Left ventricle myocardium inferior (tissue), 1 donor: Measurements from ENCODE around the gene OR2H1. TPM values are rescaled to one million over a fixed set of nuclear protein-coding genes. Genes with fewer than 3 reads are reported as not detected.

Experiments
- DNase-seq: peaks from one replicate; pipeline ENCODE4 v3.0.0-alpha.2; 2020
- H3K27ac ChIP-seq: fragments of 200-600 bp; replicated peaks from 2 replicates; pipeline ENCODE4 v1.8.0; 2021
- H3K27me3 ChIP-seq: fragments of 200-600 bp; 2 replicates; pipeline ENCODE4 v1.8.0; 2021; ENCODE audit warnings: low read depth
- H3K36me3 ChIP-seq: fragments of 200-600 bp; 2 replicates; pipeline ENCODE4 v1.8.0; 2021
- H3K4me1 ChIP-seq: fragments of 200-600 bp; 2 replicates; pipeline ENCODE4 v1.8.0; 2021
- H3K4me3 ChIP-seq: fragments of 200-600 bp; 2 replicates; pipeline ENCODE4 v1.8.0; 2021; ENCODE audit warnings: mild to moderate bottlenecking, moderate library complexity
- H3K9me3 ChIP-seq: fragments of 200-600 bp; replicated peaks from 2 replicates; pipeline ENCODE4 v1.8.0; 2021
- CTCF ChIP-seq: fragments of 200-600 bp; IDR thresholded peaks from 2 replicates; pipeline ENCODE4 v1.8.0; 2021; ENCODE audit warnings: antibody characterized with exemption, mild to moderate bottlenecking, borderline replicate concordance
- intact Hi-C: fragments of 100-400 bp; cut with micrococcal nuclease; formaldehyde crosslinking; loops from one replicate; pipeline ENCODE4 v1.11.0; 2022
- total RNA-seq: library from RNA; stranded (reverse); fragmentation: NEBNext Ultra II Directional; extraction: Animal tissue kit (Norgen Biotek cat#: 25700); gene quantifications from one replicate; pipeline ENCODE4 v1.2.1, GENCODE V29; 2021
- donor health status: DM: no; HTN: yes; CAD: no; lungs with severe emphysema.

The OR2H1 gene
- total RNA-seq, 1 donor from 2014 or later, result not detected

DNA sequence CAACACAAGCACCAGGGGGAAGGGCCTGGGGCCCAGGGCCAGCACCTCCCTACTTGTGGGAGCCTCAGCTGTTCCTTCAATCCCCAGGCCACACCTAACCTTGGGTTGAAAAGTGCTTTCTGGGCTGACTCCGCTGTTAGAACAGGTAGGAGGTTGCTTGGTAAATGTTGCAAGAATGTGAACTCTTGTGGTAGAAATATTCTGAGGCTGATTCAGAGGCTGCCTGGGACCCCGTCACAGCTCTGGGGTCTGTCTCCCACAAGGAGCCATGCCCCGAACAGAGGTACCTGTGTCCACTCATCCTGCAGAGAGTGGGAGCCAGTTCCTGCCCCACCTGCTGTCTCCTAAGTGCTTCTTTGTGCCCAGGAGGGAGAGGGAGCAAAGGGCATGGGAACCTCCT, 45.2 kb downstream of the OR2H1 start:
- intact Hi-C loops, result no loop called here
- no peak overlapping the region for H3K4me3 ChIP-seq
- DNase-seq, result no peak
- H3K4me1 ChIP-seq, result no peaks in the 10 kb centered on the region
- TF ChIP-seq CTCF, result no peak
- H3K9me3 ChIP-seq, result no peaks in the 10 kb centered on the region
- H3K27ac ChIP-seq, result no peak overlapping the region
- H3K36me3 ChIP-seq, result no peaks in the 10 kb centered on the region
- H3K27me3 ChIP-seq, result peaks cover 72% of the 10 kb centered on the region

DNA sequence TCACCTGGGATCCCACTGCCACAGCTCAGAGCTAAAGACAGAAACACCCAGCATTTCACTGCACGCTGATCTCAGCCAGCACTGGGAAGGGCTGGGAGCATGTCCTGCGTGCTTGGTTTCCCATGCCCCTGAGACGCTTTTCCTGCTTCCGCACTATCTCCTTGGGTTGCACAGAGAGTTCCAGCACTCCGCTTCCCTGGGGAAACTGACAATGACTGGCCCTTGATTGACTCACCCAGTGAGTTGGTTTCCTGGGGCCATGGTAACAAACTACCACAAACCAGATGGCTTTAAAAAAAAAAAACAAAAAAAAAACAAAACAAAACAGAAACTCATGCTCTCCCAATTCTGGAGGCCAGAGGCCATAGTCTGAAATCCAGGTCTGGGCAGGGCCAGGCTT, 45.6 kb downstream of the OR2H1 start:
- H3K27me3 ChIP-seq, result peaks cover 70% of the 10 kb centered on the region
- no peak overlapping the region for H3K27ac ChIP-seq
- intact Hi-C loops, result no loop called here
- no peak overlapping the region for H3K4me3 ChIP-seq
- H3K36me3 ChIP-seq, result no peaks in the 10 kb centered on the region
- no peak for DNase-seq
- no peaks in the 10 kb centered on the region for H3K9me3 ChIP-seq
- no peaks in the 10 kb centered on the region for H3K4me1 ChIP-seq
- TF ChIP-seq CTCF, result no peak

- no peaks in the 10 kb centered on the region for H3K36me3 ChIP-seq
- no peak for TF ChIP-seq CTCF
- no peak overlapping the region for H3K4me3 ChIP-seq
- DNase-seq, result no peak
- no peaks in the 10 kb centered on the region for H3K9me3 ChIP-seq
- no peaks in the 10 kb centered on the region for H3K4me1 ChIP-seq
- peaks cover 64% of the 10 kb centered on the region for H3K27me3 ChIP-seq
- intact Hi-C loops, result no loop called here
- no peak overlapping the region for H3K27ac ChIP-seq
Measured at GRCh38 chr6:29504961-29505360, 48.0 kb downstream of the OR2H1 start.

GRCh38 chr6:29505808-29506207, 48.9 kb downstream of the OR2H1 start:
- TF ChIP-seq CTCF, result no peak
- DNase-seq, result no peak
- intact Hi-C loops, result no loop called here

GRCh38 chr6:29506446-29507067, 49.6 kb downstream of the OR2H1 start:
- peaks cover 57% of the 10 kb centered on the region for H3K27me3 ChIP-seq
- intact Hi-C loops, result no loop called here
- H3K9me3 ChIP-seq, result no peaks in the 10 kb centered on the region
- H3K36me3 ChIP-seq, result no peaks in the 10 kb centered on the region
- H3K27ac ChIP-seq, result no peak overlapping the region
- H3K4me1 ChIP-seq, result no peaks in the 10 kb centered on the region
- DNase-seq, result no peak
- H3K4me3 ChIP-seq, result no peak overlapping the region
- no peak for TF ChIP-seq CTCF

More at GRCh38 chr6:29505808-29506207, 48.9 kb downstream of the OR2H1 start:
- H3K4me1 ChIP-seq, result no peaks in the 10 kb centered on the region
- H3K9me3 ChIP-seq, result no peaks in the 10 kb centered on the region
- H3K36me3 ChIP-seq, result no peaks in the 10 kb centered on the region
- H3K27ac ChIP-seq, result no peak overlapping the region
- H3K4me3 ChIP-seq, result no peak overlapping the region
- H3K27me3 ChIP-seq, result peaks cover 62% of the 10 kb centered on the region
